Neural progenitor cell (in vitro differentiated cells): Measurements from ENCODE around the gene ST7L.

Experiments used
- CTCF ChIP-seq: fragments of 200-600 bp; sonication (generic); IDR thresholded peaks from 2 replicates; pipeline ENCODE4 v1.5.1; 2017; ENCODE audit warnings: antibody characterized with exemption, mild to moderate bottlenecking
- EZH2 ChIP-seq: fragments of 200-600 bp; sonication (generic); IDR thresholded peaks from 2 replicates; pipeline ENCODE4 v1.6.1; 2017; ENCODE audit warnings: antibody characterized with exemption, mild to moderate bottlenecking, moderate library complexity
- EZH2phosphoT487 ChIP-seq: fragments of 200-600 bp; sonication (generic); IDR thresholded peaks from 2 replicates; pipeline ENCODE4 v1.6.1; 2017; ENCODE audit warnings: antibody characterized with exemption

- TF ChIP-seq CTCF = no peak
- no peak for TF ChIP-seq EZH2
- TF ChIP-seq EZH2phosphoT487 = no peak
Observed at GRCh38 chr1:112530832-112531231, 88.1 kb downstream of the ST7L start.
